Peyer's patch (tissue), 4 donors: ENCODE measurements around the gene SATB1. TPM values are rescaled to one million over a fixed set of nuclear protein-coding genes. Genes with fewer than 3 reads are reported as not detected.

ENCODE experiments used
- DNase-seq, 3 donors: peaks; one replicate each; pipeline ENCODE4 v3.0.0-alpha.2; 2017 to 2019
- H3K27ac ChIP-seq, 4 donors: fragments of 200-600 bp; sonication (generic); one replicate each; pipeline ENCODE4 v1.5.1; 2016 to 2019
- H3K27me3 ChIP-seq, 2 donors: fragments of 200-600 bp; sonication (generic); one replicate each; pipeline ENCODE4 v1.5.1; 2019
- H3K36me3 ChIP-seq, 3 donors: fragments of 200-600 bp; sonication (generic); one replicate each; pipeline ENCODE4 v1.5.1; 2016 to 2019
- H3K4me1 ChIP-seq, 4 donors: fragments of 200-600 bp; sonication (generic); one replicate each; pipeline ENCODE4 v1.5.1; 2016 to 2019
- H3K4me3 ChIP-seq, 4 donors: fragments of 200-600 bp; sonication (generic); 1 replicate in 3 of 4; 2 replicates in 1 of 4; pipeline ENCODE4 v1.5.1; 2016 to 2019; ENCODE audit warnings: mild to moderate bottlenecking in 1 of 4
- H3K9me3 ChIP-seq, 4 donors: fragments of 200-600 bp; sonication (generic); one replicate each; pipeline ENCODE4 v1.5.1; 2016 to 2019; ENCODE audit warnings: mild to moderate bottlenecking in 1 of 4
- POLR2A ChIP-seq, 2 donors: fragments of 450-650 bp; IDR thresholded peaks; one replicate each; pipeline ENCODE4 v1.5.1; 2017; ENCODE audit warnings: antibody characterized with exemption in 2 of 2, mild to moderate bottlenecking in 2 of 2, moderate library complexity in 2 of 2
- total RNA-seq, 4 donors: library from RNA; depleted of rRNA; stranded (reverse); fragments of >200 nt; gene quantifications; one replicate each; pipeline ENCODE4 v1.1.0, GENCODE V29; 2016
- TF ChIP-seq, protein P1 (sequence below), 6 experiments: fragments of 450-650 bp in 4 of 6; fragments of 200-600 bp in 2 of 6; sonication (generic) in 1 of 6; IDR thresholded peaks; one replicate each; pipeline ENCODE4 v1.5.1; 2017 to 2019; ENCODE audit warnings: antibody characterized with exemption in 6 of 6, mild to moderate bottlenecking in 3 of 6, moderate library complexity in 1 of 6

Gene SATB1
- total RNA-seq, 4 donors from 2014 or later, result 46.6 to 101 (median 63.2) TPM

DNA sequence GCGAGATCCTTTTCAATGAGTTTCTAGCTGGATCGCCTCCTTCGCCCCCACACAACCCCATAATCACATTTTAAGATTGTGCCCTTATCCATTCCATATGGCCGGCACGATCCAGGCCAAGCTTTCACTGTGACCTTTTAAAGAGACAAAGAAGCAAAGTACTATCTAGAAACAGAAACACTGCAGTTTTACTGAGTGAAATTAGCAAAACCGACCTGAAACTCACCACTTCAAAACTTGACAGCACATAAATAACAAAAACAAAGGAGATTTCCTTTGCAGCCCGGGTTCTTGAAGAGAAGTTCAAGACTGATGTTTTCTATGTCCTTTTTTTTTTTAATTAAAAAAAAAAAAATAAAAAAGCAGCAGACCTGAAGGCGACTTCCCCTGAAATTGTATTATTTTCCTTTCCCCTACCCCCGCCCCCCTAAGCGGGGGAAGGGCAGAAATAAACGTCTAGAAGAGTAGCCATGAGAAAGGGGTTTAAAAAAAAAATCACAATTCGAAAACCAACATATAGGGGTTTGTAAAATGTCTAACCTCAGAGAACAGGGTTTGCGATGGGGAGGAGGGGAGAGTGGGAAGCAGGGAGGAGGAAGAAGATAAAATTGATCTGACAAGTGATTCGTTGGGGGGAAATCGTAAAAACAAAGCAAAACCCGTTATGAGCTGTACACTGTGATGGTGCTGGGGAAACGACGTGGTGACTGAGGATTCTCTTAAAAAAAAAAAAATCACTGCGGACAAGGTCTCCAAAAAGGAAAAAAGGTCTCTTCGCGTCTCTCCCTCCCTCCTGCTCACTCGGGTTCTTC is 1.5 kb downstream of the SATB1 start:
- no peak for TF ChIP-seq POLR2A (IDR thresholded peaks at IDR 0.05)
- TF ChIP-seq, protein P1, sequence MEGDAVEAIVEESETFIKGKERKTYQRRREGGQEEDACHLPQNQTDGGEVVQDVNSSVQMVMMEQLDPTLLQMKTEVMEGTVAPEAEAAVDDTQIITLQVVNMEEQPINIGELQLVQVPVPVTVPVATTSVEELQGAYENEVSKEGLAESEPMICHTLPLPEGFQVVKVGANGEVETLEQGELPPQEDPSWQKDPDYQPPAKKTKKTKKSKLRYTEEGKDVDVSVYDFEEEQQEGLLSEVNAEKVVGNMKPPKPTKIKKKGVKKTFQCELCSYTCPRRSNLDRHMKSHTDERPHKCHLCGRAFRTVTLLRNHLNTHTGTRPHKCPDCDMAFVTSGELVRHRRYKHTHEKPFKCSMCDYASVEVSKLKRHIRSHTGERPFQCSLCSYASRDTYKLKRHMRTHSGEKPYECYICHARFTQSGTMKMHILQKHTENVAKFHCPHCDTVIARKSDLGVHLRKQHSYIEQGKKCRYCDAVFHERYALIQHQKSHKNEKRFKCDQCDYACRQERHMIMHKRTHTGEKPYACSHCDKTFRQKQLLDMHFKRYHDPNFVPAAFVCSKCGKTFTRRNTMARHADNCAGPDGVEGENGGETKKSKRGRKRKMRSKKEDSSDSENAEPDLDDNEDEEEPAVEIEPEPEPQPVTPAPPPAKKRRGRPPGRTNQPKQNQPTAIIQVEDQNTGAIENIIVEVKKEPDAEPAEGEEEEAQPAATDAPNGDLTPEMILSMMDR (IDR thresholded peaks at IDR 0.05), result no peak
- Histone ChIP-seq H3K27ac (peak overlapping the region; percentile 84 to 93 (median 92)), H3K27me3 (no peaks in the 10 kb centered on the region), H3K4me1 (peaks cover 0 to 27% (median 0%) of the 10 kb centered on the region in 4 donors), H3K36me3 (peaks cover 0 to 6% (median 0%) of the 10 kb centered on the region in 3 donors), H3K4me3 (peak overlapping the region; percentile 68 to 91 (median 81)), H3K9me3 (no peaks in the 10 kb centered on the region)
- DNase-seq, result peak in 2 of 3 donors; percentile 55 to 77

DNA sequence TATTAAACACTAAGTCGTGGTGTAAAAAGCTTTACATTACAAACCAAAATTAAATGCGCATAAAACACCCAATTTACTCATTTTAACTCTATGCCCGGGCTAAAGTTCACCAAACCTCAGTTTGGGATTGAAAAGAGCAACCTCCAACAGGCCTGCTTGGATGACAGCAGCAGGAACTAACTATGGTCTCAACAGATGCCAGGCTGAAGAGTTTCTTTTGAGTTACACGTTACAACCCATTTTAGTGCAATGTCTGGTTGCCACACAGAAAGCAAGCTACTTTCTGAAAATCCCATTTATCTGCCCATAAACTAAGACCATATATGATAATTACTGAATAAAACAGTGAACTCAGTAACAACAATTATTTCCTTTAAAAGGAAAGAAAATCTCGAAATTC is 2.2 kb downstream of the SATB1 start:
- Histone ChIP-seq H3K9me3 (no peaks in the 10 kb centered on the region), H3K36me3 (peaks cover 0 to 6% (median 0%) of the 10 kb centered on the region in 3 donors), H3K4me3 (peak overlapping the region; percentile 68 to 91 (median 81)), H3K27me3 (no peaks in the 10 kb centered on the region), H3K4me1 (peaks cover 0 to 27% (median 0%) of the 10 kb centered on the region in 4 donors), H3K27ac (peak overlapping the region in 1 of 4 donors; percentile 91)
- no peak for DNase-seq
- TF ChIP-seq POLR2A (IDR thresholded peaks at IDR 0.05), result no peak

DNA sequence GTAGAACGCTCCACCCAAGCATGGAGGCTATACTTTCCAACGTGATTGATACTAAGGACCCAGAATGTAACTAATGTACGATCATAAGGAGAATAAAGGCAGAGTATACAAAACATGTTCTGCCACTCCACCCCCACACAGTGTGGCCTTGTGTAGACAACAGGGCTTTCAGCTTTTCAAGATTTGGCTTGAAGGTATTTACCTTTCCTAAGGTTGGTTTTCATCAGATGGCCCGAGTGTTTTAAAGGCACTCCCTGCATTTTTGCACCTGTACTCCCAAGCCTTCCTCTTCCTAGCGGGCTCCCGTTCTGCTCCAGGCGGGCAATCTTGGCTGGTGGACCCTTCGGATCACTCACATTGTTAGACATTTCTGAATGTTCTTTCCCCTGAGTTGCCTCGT is 4.6 kb downstream of the SATB1 start:
- Histone ChIP-seq H3K27me3 (no peaks in the 10 kb centered on the region), H3K27ac (no peak overlapping the region), H3K4me3 (no peak overlapping the region), H3K4me1 (peaks cover 0 to 22% (median 0%) of the 10 kb centered on the region in 4 donors), H3K36me3 (peaks cover 0 to 19% (median 0%) of the 10 kb centered on the region in 3 donors), H3K9me3 (no peaks in the 10 kb centered on the region)
- no peak for DNase-seq
- TF ChIP-seq, protein P1 (IDR thresholded peaks at IDR 0.05), result no peak
- TF ChIP-seq POLR2A (IDR thresholded peaks at IDR 0.05), result no peak

DNA sequence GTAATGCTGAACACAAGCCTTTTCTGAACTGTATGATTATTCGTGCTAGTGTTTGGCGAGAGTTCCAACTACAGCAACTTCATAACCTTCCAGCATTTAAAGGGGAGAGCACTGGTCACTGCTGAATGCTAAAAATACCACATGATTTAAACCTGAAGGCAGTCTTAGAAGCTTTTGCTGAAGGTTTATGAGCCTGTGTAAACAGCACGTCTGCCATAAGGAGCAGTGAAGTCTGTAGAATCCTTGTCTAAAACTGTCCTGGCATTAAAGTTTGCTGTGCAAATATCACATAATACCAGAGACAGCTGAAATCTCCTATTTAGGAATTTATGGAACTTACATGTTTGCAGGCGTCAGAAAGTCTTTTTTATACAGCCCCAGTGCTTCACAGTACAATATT is 5.9 kb downstream of the SATB1 start:
- TF ChIP-seq, protein P1 (IDR thresholded peaks at IDR 0.05), result no peak
- TF ChIP-seq POLR2A (IDR thresholded peaks at IDR 0.05), result no peak
- no peak overlapping the region for H3K4me3 ChIP-seq
- peaks cover 0 to 32% (median 0%) of the 10 kb centered on the region in 3 donors for H3K36me3 ChIP-seq
- no peaks in the 10 kb centered on the region for H3K9me3 ChIP-seq
- DNase-seq, result no peak
- H3K27me3 ChIP-seq, result no peaks in the 10 kb centered on the region
- H3K4me1 ChIP-seq, result peaks cover 0 to 22% (median 0%) of the 10 kb centered on the region in 4 donors
- H3K27ac ChIP-seq, result no peak overlapping the region

DNA sequence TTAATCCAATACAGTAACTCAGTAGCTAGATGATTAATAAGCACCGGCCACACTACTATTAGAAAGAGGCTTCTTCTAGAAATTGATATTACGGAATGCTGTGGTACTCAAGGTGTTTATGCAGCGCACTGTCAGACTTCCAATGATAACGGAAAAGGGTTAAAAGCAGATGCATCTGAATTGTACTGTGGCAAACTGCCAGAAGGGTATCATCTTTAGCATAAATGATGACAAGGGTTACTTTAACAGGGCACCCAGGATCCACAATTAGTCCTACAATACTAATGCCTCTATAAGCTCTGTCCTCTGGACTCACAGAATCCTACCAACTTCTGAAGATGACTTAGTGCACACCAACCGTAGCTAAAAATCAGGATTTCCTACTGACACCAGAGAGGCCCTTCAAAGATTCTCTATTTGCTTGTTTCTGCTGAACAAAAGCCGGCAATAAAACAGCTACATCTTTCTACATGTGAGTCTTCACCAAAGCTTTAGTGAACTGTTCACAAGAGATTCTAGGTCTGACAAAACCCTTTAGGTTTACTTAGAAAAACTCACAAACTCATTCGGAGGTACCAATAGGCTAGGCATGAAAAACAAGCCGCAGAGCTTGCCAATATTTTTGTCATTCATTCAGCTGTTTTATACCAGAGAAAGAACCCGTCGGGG is 7.1 kb downstream of the SATB1 start:
- peaks cover 0 to 43% (median 0%) of the 10 kb centered on the region in 3 donors for H3K36me3 ChIP-seq

DNA sequence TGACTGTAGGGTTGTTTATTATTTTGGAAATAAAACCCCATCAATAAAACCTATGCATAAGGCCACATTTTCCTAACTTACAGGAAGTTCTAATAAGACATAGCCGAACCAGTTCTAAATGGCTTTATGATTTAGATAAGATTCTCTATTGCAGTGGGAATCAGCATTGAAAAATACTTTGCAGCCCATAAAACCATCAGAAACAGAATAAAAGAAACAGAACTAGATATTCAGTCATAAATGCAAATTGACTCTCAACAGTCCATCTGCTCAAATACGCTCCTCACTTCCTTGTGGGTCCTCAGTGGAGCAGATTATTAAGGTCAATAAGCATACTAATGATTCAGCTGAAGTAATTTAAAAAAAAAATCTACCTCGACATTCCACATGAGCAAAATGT is 8.8 kb downstream of the SATB1 start:
- Histone ChIP-seq H3K4me3 (no peak overlapping the region), H3K36me3 (peaks cover 0 to 44% (median 0%) of the 10 kb centered on the region in 3 donors), H3K27ac (no peak overlapping the region), H3K4me1 (peaks cover 0 to 14% (median 0%) of the 10 kb centered on the region in 4 donors), H3K27me3 (no peaks in the 10 kb centered on the region), H3K9me3 (no peaks in the 10 kb centered on the region)
- TF ChIP-seq, protein P1 (IDR thresholded peaks at IDR 0.05), result no peak
- TF ChIP-seq POLR2A (IDR thresholded peaks at IDR 0.05), result no peak
- DNase-seq, result no peak

More for the DNA sequence above, 7.1 kb downstream of the SATB1 start:
- Histone ChIP-seq H3K4me1 (peaks cover 0 to 22% (median 0%) of the 10 kb centered on the region in 4 donors), H3K9me3 (no peaks in the 10 kb centered on the region), H3K4me3 (no peak overlapping the region), H3K27ac (no peak overlapping the region), H3K27me3 (no peaks in the 10 kb centered on the region)
- no peak for TF ChIP-seq POLR2A (IDR thresholded peaks at IDR 0.05)
- no peak for DNase-seq
